Measurements from ENCODE around the gene S100A7.

DNA sequence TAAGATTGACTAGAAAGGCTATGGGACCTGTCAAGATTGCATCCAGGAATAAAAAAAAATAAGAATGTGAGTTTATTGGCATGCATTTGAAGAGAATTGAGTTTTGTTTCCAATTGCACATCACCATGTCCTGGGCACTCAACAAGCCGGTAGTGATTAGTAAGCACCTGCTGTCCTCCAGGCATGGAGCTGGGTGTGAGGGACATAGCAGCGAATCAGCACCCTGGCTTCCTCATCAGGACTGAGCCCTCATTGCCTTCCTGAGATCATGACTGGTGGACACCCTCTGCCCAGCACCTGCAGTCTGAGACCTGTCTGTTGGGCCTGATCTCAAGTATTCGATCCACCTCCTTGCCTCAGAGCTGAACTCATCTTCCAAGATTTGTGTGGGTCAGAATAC lies 48.6 kb upstream of the S100A7 start:
- TF ChIP-seq, protein P1, sequence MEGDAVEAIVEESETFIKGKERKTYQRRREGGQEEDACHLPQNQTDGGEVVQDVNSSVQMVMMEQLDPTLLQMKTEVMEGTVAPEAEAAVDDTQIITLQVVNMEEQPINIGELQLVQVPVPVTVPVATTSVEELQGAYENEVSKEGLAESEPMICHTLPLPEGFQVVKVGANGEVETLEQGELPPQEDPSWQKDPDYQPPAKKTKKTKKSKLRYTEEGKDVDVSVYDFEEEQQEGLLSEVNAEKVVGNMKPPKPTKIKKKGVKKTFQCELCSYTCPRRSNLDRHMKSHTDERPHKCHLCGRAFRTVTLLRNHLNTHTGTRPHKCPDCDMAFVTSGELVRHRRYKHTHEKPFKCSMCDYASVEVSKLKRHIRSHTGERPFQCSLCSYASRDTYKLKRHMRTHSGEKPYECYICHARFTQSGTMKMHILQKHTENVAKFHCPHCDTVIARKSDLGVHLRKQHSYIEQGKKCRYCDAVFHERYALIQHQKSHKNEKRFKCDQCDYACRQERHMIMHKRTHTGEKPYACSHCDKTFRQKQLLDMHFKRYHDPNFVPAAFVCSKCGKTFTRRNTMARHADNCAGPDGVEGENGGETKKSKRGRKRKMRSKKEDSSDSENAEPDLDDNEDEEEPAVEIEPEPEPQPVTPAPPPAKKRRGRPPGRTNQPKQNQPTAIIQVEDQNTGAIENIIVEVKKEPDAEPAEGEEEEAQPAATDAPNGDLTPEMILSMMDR (IDR thresholded peaks at IDR 0.05), result no peak
- TF ChIP-seq POLR2A (IDR thresholded peaks at IDR 0.05), result no peak
